B cell (primary cell): ENCODE data around the gene HOXA2. TPM values are rescaled to one million over a fixed set of nuclear protein-coding genes. Genes with fewer than 3 reads are reported as not detected.

Source experiments
- ATAC-seq: fragments of 200-7000 bp; cut with Tn5 transposase; one replicate; pipeline ENCODE4 v1.10.0; 2021; ENCODE audit warnings: low read depth, mild to moderate bottlenecking, moderate number of reproducible peaks, moderate library complexity
- CTCF ChIA-PET: fragments of 350-600 bp; sonication (Branson Sonifier 250); formaldehyde crosslinking; loops from one replicate; lab custom pipeline; 2021; ENCODE audit warnings: antibody characterized with exemption, inconsistent platforms; lab: Charles Lee
- POLR2A ChIA-PET: fragments of 350-600 bp; sonication (Branson Sonifier 250); formaldehyde crosslinking; loops from one replicate; lab custom pipeline; 2021; ENCODE audit warnings: antibody characterized with exemption; lab: Charles Lee
- DNase-seq: peaks from one replicate; pipeline ENCODE4 v3.0.0; 2013
- H2AFZ ChIP-seq: 2 replicates; pipeline ENCODE4 v1.6.1; 2012; ENCODE audit warnings: mild to moderate bottlenecking, low read depth, low read length; ENCODE audit not compliant: insufficient read depth, poor library complexity, severe bottlenecking
- H3K27ac ChIP-seq, 2 donors: 1 replicate in 1 of 2; 2 replicates in 1 of 2; pipeline ENCODE4 v1.5.1; 2012 to 2013; ENCODE audit warnings: low read length in 2 of 2, mild to moderate bottlenecking in 2 of 2, moderate library complexity in 1 of 2
- H3K27me3 ChIP-seq, 4 experiments: fragments of 200-600 bp in 1 of 4; sonication (generic) in 1 of 4; replicated peaks in 1 of 4; 1 replicate in 2 of 4; 2 replicates in 2 of 4; pipeline versions ENCODE4 v1.6.1 to v1.7.0; 2013 to 2016; ENCODE audit warnings: low read length in 3 of 4, mild to moderate bottlenecking in 2 of 4, mixed read lengths in 1 of 4, moderate library complexity in 1 of 4; ENCODE audit not compliant: insufficient read depth in 4 of 4, control insufficient read depth in 3 of 4; ENCODE audit errors: control extremely low read depth in 1 of 4
- H3K36me3 ChIP-seq, 2 experiments: replicated peaks in 1 of 2; 1 replicate in 1 of 2; 2 replicates in 1 of 2; pipeline versions ENCODE4 v1.6.1 to v1.7.1; 2013; ENCODE audit warnings: low read length in 1 of 2; ENCODE audit not compliant: insufficient read depth in 2 of 2, control insufficient read depth in 1 of 2; ENCODE audit errors: control extremely low read depth in 1 of 2, extremely low read depth in 1 of 2
- H3K4me1 ChIP-seq, 2 donors: fragments of 200-600 bp in 1 of 2; sonication (generic) in 1 of 2; 1 replicate in 1 of 2; 2 replicates in 1 of 2; pipeline versions ENCODE4 v1.5.1 to v1.6.1; 2013 to 2017; ENCODE audit warnings: low read length in 2 of 2; ENCODE audit not compliant: control insufficient read depth in 2 of 2, insufficient read depth in 2 of 2
- H3K4me2 ChIP-seq: replicated peaks from 2 replicates; pipeline ENCODE3; 2012; ENCODE audit warnings: mild to moderate bottlenecking, low read depth, low read length; ENCODE audit not compliant: poor library complexity, severe bottlenecking
- H3K4me3 ChIP-seq, 5 experiments: fragments of 200-600 bp in 1 of 5; sonication (generic) in 1 of 5; 1 replicate in 3 of 5; 2 replicates in 2 of 5; pipeline versions ENCODE4 v1.5.1 to v1.7.0; 2011 to 2016; ENCODE audit warnings: low read length in 4 of 5, mild to moderate bottlenecking in 4 of 5, low read depth in 2 of 5, control low read depth in 1 of 5, moderate library complexity in 1 of 5; ENCODE audit not compliant: insufficient read depth in 1 of 5; ENCODE audit errors: control extremely low read depth in 1 of 5, extremely low read depth in 1 of 5
- H3K79me2 ChIP-seq: fragments of 200-600 bp; sonication (generic); one replicate; pipeline ENCODE4 v1.6.0; 2016; ENCODE audit warnings: low read length; ENCODE audit not compliant: control insufficient read depth, insufficient read depth
- H3K9ac ChIP-seq: fragments of 200-600 bp; sonication (generic); 2 replicates; pipeline ENCODE4 v1.6.1; 2017; ENCODE audit warnings: mild to moderate bottlenecking, low read length, moderate library complexity
- H3K9me3 ChIP-seq, 3 donors: one replicate each; pipeline versions ENCODE4 v1.6.1 to v1.7.1; 2013; ENCODE audit warnings: low read length in 2 of 3; ENCODE audit not compliant: control insufficient read depth in 2 of 3, insufficient read depth in 1 of 3; ENCODE audit errors: control extremely low read depth in 1 of 3
- H4K20me1 ChIP-seq: 2 replicates; pipeline ENCODE4 v1.6.0; 2012; ENCODE audit warnings: mild to moderate bottlenecking, low read length; ENCODE audit not compliant: insufficient read depth, control insufficient read depth, poor library complexity, severe bottlenecking
- H3K27ac Mint-ChIP-seq: one replicate; pipeline ENCODE4 v1.8.0; 2021; ENCODE audit warnings: mixed read lengths
- H3K27me3 Mint-ChIP-seq: one replicate; pipeline ENCODE4 v1.8.0; 2021; ENCODE audit warnings: mixed read lengths
- H3K4me1 Mint-ChIP-seq: one replicate; pipeline ENCODE4 v1.8.0; 2021; ENCODE audit warnings: mixed read lengths
- H3K4me3 Mint-ChIP-seq: one replicate; pipeline ENCODE4 v1.8.0; 2021; ENCODE audit warnings: mixed read lengths
- H3K9me3 Mint-ChIP-seq: one replicate; pipeline ENCODE4 v1.8.0; 2022; ENCODE audit warnings: mixed read lengths; ENCODE audit not compliant: insufficient read depth
- CTCF ChIP-seq: fragments of 200-600 bp; IDR thresholded peaks from one replicate; pipeline ENCODE4 v1.8.0; 2022; ENCODE audit warnings: antibody characterized with exemption, mild to moderate bottlenecking
- EZH2 ChIP-seq: IDR thresholded peaks from 2 replicates; pipeline ENCODE4 v1.6.1; 2012; ENCODE audit warnings: borderline replicate concordance, low read depth, mild to moderate bottlenecking, moderate library complexity, low read length; ENCODE audit not compliant: insufficient read depth, poor library complexity, severe bottlenecking
- WGBS: methylation state at CpG from one replicate; pipeline ENCODE4 v1.1.5; 2013; ENCODE audit warnings: missing lambda C conversion rate; ENCODE audit not compliant: insufficient coverage; 5-methylcytosine and 5-hydroxymethylcytosine counted together
- intact Hi-C: fragments of 100-400 bp; cut with micrococcal nuclease; formaldehyde crosslinking; loops from one replicate; pipeline ENCODE4 v1.10.0; 2022
- polyA plus RNA-seq: library from polyadenylated mRNA; depleted of rRNA; stranded (reverse); fragments of >200 nt; gene quantifications from 2 replicates; pipeline ENCODE4 v1.2.3, GENCODE V29; 2012
- total RNA-seq, 2 donors: library from RNA; stranded (reverse); fragments of 120-200 nt in 1 of 2; gene quantifications; 1 replicate in 1 of 2; 2 replicates in 1 of 2; pipeline versions ENCODE4 v1.2.3 to v1.2.4, GENCODE V29; 2013 to 2022

HOXA2 gene
- total and polyA plus RNA-seq, 2 donors (not counting 1 experiment from before 2014, with no cell fraction given), result not detected

- ChIA-PET POLR2A (no interaction called here), CTCF (interaction anchor here (2.1 kb wide), 1 partner anchor 79 kb away, joined by 6 read pairs; no protein-coding TSS in a partner anchor)
- Histone ChIP-seq H3K27ac (no peak overlapping the region), H3K9me3 (no peaks in the 10 kb centered on the region), H4K20me1 (no peaks in the 10 kb centered on the region), H2AFZ (no peak overlapping the region), H3K27me3 (peaks cover 0 to 10% (median 3%) of the 10 kb centered on the region in 4 experiments), H3K4me1 (peaks cover 0 to 2% of the 10 kb centered on the region in 2 donors), H3K79me2 (no peaks in the 10 kb centered on the region), H3K4me2 (no peak overlapping the region), H3K36me3 (no peaks in the 10 kb centered on the region), H3K4me3 (no peak overlapping the region), H3K9ac (no peak overlapping the region)
- TF ChIP-seq CTCF, result no peak
- no peak for TF ChIP-seq EZH2
- WGBS, result no CpG with 5 or more reads among the region's 1 CpG
- Mint-ChIP-seq H3K4me3 (no peak overlapping the region), H3K9me3 (no peaks in the 10 kb centered on the region), H3K27ac (no peak overlapping the region), H3K4me1 (peaks cover 6% of the 10 kb centered on the region), H3K27me3 (peaks cover 7% of the 10 kb centered on the region)
- DNase-seq, result no peak
- intact Hi-C loops, result no loop called here
- ATAC-seq, result no peak
Measured at GRCh38 chr7:27082171-27082570, 20.3 kb downstream of the HOXA2 start.

DNA sequence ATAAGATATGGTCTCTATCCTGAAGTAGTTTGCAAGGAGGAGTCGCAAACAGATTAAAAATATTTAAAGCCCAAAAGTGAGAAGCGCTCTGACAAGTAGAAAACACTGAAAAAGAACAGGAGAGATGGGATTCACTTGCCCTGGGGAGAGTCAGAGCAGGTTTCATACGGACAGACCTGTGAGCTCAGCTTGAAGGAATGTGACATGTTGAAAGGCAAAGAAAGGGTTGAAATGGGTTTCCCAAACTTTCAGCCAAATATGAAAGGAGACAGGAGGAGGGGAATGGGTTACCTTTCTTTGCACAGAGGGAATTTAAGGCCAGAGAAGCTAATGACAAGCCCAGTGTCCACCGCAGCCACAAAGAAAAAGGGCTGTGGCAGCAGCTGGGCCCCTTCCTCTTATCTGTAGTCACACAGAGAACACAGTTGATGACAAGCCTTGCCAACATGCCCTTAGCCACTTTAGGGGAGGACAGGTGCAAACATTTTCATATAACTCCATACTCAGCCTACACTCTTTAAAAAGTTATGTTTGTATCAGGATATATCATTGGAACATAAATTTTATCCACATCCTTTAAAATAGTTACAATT is 21.5 kb downstream of the HOXA2 start:
- Histone ChIP-seq H3K36me3 (no peaks in the 10 kb centered on the region), H3K9me3 (no peaks in the 10 kb centered on the region), H3K27me3 (peaks cover 0 to 1% (median 0%) of the 10 kb centered on the region in 4 experiments), H3K27ac (no peak overlapping the region), H2AFZ (no peak overlapping the region), H4K20me1 (no peaks in the 10 kb centered on the region), H3K9ac (no peak overlapping the region), H3K79me2 (no peaks in the 10 kb centered on the region), H3K4me1 (peaks cover 0 to 2% of the 10 kb centered on the region in 2 donors), H3K4me2 (no peak overlapping the region), H3K4me3 (no peak overlapping the region)
- no peak overlapping the region for H3K27ac Mint-ChIP-seq
- TF ChIP-seq EZH2 (no peak), CTCF (no peak)
- H3K9me3 Mint-ChIP-seq, result no peaks in the 10 kb centered on the region
- ATAC-seq, result no peak
- H3K4me1 Mint-ChIP-seq, result peaks cover 6% of the 10 kb centered on the region
- ChIA-PET CTCF (no interaction called here), POLR2A (no interaction called here)
- DNase-seq, result no peak
- intact Hi-C loops, result no loop called here
- no peak overlapping the region for H3K4me3 Mint-ChIP-seq
- WGBS, result 97% methylated on average over 3 of the region's 4 CpGs
- peaks cover 2% of the 10 kb centered on the region for H3K27me3 Mint-ChIP-seq
